ENCODE data around the gene AMIGO2.
A peak's percentile ranks its signal among the peaks of the same experiment; 100 is the strongest.
"Not testable (repeated sequence)": the region's sequence is repeated elsewhere in the genome, so short reads cannot be mapped to it uniquely, and the experiment has no call there.

Gene AMIGO2

DNA sequence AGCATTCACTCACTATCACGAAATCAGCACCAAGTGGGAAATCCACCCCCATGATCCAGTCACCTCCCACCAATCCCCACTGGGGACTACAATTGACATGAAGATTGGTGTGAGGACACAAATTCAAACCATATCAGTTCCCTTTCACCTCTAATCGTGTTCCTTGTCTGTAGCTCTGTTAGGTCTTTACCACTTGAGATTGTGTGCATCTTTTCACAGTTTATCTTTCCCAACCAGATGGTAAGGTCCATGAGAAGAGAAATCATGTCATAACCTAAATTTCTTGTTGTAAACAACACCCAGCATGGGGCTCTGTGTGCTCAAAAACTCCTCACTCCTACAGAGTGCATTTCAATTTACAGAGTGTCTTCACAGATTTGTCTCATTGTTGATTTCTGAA is 27.5 kb downstream of the AMIGO2 start:
- no peak for DNase-seq
- in situ Hi-C loops (cut with MboI; ENCODE audit: low pct_unique_long_range_greater_than_20kb, low sequenced_read_pairs), result no loop called here

DNA sequence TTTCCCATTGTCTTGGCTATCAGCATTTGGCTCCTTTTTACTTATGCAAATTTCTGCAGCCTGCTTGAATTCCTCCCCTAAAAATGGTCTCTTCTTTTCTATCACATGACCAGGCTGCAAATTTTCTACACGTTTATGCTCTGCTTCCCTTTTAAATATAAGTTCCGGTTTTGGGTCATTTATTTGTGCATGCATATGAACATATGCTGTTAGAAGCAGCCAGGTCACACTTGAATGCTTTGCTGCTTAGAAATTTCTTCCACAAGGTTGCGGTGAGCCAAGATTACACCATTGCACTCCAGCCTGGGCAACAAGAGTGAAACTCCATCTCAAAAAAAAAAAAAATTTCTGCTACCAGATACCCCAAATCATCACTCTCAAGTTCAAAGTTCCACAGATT is 28.5 kb downstream of the AMIGO2 start:
- peak; percentile 78 for DNase-seq
- in situ Hi-C loops (cut with MboI; ENCODE audit: low pct_unique_long_range_greater_than_20kb, low sequenced_read_pairs), result not testable (repeated sequence)

DNA sequence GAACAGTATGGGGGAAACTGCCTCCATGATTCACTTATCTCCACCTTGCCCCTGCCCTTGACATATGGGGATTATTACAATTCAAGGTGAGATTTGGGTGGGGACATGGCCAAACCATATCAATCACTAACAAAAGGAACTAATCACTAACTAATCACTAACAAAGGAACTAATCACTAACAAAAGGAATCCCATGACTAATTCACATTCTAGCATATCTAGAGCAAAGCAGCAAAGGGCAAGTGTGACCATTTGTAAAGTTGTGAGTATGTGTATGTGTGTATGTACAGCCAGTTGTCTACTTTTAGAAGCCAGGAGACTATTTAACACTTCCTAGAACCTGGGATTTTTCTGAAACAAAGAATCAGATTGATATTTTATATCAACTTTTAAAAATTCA is 31.2 kb downstream of the AMIGO2 start:
- no peak for DNase-seq
- in situ Hi-C loops (cut with MboI; ENCODE audit: low pct_unique_long_range_greater_than_20kb, low sequenced_read_pairs), result no loop called here

DNA sequence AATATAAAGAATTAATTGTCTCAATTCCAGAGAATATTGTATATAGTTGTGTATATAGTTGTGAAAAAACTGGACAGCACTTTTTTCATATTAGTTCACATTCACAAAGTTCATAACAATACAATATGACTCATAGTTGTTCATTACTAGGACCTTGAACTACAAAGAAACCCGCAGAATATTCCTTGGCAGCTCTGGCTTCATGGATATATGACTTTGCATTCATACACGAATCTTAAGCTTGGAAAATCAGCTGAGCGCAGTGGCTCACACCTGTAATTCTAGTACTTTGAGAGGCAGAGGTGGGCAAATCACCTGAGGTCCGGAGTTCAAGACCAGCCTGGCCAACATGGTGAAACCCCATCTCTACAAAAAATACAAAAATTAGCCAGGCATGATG is 38.4 kb downstream of the AMIGO2 start:
- no peak for DNase-seq
- in situ Hi-C loops (cut with MboI; ENCODE audit: low pct_unique_long_range_greater_than_20kb, low sequenced_read_pairs), result no loop called here

DNA sequence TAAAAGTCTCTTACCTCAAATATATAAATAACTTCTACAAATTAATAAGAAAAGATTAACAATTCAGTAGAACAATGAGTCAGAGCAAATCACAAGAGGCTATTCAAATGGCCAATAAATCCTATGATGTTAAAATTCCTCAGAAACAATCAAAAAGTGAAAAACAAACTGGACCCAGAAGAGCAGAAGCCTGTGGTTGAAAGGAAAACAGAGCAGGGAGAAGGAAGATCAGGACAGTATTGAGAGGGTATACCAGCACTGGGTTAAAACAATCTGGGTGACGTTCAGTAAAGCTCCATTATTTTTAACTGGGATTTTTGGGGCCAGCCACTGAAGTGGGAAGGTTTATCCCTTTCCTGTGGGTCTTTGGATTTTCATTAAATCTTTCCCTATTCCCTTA is 40.0 kb downstream of the AMIGO2 start:
- in situ Hi-C loops (cut with MboI; ENCODE audit: low pct_unique_long_range_greater_than_20kb, low sequenced_read_pairs), result no loop called here
- DNase-seq, result no peak

DNA sequence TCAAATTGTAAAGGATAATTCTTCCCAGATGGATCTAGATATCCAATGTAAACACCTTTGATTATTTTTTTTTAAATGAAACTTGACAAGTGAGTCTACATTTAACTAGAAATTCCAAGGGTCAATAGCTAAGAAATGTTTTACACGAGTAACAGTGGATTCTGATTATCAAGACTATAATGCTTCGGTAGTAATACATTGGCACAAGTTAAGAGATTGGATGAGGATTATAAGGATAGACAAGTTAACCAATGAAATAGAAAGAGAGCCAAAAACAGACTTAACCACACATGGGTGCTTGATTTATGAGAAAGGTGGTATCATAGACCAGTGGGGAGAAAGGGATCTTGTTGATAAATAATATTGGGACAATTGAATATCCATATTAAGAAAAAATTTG is 40.7 kb downstream of the AMIGO2 start:
- DNase-seq, result no peak
- in situ Hi-C loops (cut with MboI; ENCODE audit: low pct_unique_long_range_greater_than_20kb, low sequenced_read_pairs), result no loop called here

DNA sequence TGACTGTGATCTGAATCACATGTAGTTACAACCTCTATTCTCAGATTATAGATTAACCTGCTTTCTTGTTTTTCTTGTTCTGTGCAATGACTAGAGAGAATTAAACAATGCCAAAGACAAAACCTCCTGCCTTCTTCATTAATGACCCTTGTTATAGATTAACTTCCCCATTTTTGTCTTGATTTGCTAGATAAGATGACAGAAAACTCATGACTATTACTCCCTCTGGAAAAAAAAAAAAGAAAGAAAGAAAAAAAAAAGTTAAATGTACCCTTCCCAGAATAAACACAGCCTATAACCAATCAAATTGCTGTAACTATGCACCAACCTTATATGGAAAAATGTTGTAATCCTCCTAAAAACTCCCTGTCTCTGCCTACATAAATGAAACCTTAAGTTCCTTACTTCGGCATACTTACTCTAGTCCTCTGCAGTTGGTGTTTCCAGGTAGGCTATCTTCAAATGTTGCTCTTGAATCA is 41.5 kb downstream of the AMIGO2 start:
- in situ Hi-C loops (cut with MboI; ENCODE audit: low pct_unique_long_range_greater_than_20kb, low sequenced_read_pairs), result no loop called here
- peak; percentile 65 for DNase-seq

DNA sequence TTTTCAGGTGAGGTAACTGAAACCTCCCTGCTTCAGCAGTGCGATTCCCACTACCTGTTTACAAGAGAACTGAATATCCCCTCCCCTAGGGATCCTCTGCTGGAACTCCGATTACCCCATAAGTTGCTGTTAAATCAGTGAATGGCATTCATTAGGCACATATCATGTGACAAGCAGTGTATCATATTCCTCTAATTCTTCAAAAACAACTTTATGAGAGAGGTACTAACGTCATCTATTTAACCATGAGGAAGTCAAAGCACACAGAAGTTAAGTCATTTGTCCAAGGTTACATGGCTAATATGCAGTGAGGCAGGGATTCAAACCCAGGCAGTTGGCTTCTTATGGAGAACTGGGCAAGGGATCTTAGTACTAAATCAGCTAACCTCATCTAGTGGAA is 44.3 kb downstream of the AMIGO2 start:
- in situ Hi-C loops (cut with MboI; ENCODE audit: low pct_unique_long_range_greater_than_20kb, low sequenced_read_pairs), result no loop called here
- DNase-seq, result no peak

DNA sequence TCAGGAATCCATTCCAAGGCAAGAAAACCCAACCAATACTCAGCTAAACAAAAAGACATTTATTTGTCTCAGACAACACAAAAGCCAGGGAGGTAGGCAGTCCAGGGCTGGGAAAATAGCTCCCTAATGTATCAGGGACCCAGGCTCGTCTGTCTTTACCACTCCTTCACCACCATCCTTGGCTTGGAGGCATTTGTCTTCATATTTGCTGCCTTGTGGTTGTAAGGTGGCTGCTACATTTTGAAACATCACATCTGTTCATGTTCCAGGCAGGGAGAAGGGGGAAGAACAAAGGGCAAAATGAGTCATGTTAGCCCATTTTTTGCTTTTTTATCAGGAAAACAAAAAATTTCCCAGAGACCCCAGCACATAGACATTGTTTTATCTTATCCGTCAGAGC is 45.1 kb downstream of the AMIGO2 start:
- in situ Hi-C loops (cut with MboI; ENCODE audit: low pct_unique_long_range_greater_than_20kb, low sequenced_read_pairs), result no loop called here
- no peak for DNase-seq

DNA sequence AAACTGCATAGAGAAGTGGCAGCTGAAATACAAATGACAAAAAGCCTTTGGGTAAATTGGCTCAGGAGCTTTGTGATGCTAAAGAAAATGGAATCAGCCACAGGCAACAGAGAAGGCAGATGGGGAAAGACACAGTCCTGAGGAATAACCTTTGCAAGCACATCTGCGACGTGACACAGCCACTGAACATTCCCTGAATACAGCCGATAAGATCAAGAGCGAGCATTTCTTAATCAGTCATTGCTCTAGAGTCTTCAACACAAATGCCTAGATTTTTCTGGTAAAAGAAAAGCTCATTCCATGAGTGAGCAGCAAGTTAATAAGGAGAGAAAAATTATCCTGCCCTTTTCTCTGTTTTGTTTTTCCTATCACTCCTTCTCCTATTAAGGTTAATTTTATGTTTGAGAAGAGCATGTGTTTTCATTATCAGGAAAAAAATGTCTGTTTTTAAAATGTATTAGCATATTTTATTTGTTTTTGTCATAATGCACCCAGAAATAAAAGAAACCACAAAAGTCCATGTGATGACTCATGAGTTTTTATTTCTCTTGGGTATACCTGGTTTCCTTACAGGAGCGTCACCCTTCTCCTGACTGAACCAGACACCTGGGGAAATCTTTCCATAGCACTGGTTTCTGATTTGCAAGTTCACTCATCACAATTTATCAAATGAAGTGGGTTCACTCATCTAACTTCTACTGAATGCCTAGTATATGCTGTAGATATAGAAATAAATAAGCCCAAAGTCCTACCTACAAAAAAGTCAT is 45.8 kb downstream of the AMIGO2 start:
- DNase-seq, result no peak
- in situ Hi-C loops (cut with MboI; ENCODE audit: low pct_unique_long_range_greater_than_20kb, low sequenced_read_pairs), result no loop called here

DNA sequence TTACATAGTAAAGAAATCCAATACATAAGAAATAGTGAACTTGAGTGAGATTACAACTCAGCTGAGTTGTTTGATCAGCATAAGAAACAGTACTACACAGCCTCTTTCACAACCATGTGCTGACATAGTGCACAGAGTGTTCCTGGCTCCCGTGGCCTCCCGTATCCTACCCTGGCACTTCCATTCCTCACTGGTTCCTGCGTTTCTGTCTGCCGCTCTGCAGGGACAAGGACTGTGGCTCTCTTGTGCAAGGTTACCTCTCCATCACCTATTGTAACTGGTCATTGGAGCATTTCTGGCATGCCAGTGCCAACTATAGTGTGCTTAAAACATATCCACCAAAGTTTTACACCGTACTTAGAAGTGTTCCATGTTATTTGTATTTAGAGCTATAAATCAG is 46.7 kb downstream of the AMIGO2 start:
- in situ Hi-C loops (cut with MboI; ENCODE audit: low pct_unique_long_range_greater_than_20kb, low sequenced_read_pairs), result no loop called here
- no peak for DNase-seq

DNA sequence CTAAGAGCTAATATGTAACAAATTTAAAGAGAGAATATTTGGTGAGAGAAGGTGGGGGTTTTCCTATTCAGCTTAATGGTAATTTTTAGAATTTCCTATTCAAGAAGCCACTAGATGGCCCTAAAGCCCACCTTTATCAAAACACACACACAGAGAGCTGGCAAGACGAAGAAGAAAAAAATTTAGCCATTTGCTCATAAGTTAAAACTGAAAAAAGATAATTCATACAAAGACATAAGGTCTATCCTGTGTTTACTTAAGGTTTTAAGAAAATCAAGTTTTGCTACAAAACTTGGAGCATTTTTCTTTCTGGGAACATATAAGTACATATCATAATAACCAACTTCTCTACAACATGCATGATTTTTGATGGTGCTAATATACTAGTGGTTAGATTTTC is 47.1 kb downstream of the AMIGO2 start:
- DNase-seq, result peak; percentile 80
- in situ Hi-C loops (cut with MboI; ENCODE audit: low pct_unique_long_range_greater_than_20kb, low sequenced_read_pairs), result no loop called here

DNA sequence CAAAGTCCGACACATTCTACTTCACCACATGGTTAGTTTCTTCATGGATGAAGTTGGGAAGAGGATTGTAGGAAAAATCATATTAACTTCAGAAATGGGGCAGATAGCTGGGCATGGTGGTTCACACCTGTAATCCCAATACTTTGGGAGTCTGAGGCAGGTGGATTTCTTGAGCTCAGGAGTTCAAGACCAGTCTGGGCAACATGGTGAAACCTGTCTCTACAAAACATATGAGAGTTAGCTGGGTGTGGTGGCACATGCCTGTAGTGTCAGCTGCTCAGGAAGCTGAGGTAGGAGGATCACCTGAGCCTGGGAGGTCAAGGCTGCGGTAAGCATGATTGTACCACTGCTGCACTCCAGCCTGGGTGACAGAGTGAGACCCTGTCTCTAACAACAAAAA is 49.9 kb downstream of the AMIGO2 start:
- no peak for DNase-seq
- in situ Hi-C loops (cut with MboI; ENCODE audit: low pct_unique_long_range_greater_than_20kb, low sequenced_read_pairs), result no loop called here

DNA sequence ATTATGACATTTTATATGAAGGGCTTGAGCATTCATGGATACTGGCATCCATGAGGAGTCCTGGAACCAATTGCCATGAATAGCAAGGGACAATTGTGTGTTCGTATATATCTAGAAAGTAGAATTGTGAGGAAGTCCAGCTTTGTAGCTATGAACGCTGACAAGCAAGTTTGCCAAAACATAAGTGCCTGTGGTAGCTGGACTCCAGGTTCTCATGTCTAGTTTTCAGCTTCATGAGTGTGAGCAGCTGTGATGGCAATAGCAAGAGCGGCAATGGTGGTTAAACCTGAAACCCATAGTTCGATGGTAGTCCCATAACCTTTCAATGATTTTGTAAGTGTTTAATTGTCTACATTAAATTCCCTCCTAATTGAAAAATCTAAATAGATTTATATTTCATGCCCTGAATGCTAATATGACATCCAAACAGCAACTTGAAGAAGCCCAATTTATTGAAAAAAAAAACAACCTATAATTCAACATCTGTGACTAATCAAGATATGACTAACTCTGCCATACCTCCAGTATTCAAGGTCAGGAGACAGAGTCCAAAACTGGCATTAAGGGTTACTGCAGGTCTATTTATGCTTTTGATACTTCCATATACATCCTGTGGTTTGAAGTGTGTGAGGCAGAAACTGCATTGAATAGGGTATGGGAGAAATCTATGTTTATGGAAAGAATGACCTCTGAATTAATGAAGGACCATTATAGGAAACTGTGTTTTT is 50.6 kb downstream of the AMIGO2 start:
- DNase-seq, result no peak
- in situ Hi-C loops (cut with MboI; ENCODE audit: low pct_unique_long_range_greater_than_20kb, low sequenced_read_pairs), result no loop called here

DNA sequence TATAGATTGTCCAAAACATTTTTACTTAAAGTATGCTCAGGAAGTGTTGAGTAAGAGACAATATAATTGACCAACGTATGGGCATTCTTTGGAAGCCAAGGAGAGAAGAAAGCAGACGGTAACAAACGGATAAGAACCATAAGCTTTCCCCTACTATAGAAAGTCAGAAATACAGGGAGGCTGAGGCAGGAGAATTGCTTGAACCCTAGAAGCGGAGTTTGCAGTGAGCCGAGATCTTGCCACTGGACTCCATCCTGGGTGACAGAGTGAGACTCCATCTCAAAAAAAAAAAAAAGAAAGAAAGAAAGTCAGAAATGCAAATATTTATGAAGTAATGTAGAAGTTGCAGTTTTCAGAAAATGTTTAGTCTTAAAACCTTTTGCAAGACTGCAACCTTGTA is 51.6 kb downstream of the AMIGO2 start:
- no peak for DNase-seq
- in situ Hi-C loops (cut with MboI; ENCODE audit: low pct_unique_long_range_greater_than_20kb, low sequenced_read_pairs), result no loop called here
